ENCODE results near the gene PIK3CG.

PIK3CG gene

GRCh38 chr7:106865130-106866041 is at the start of gene PIK3CG:
PIK3CG (plus strand) TSS chr7:106865282; CDS start chr7:106867562, 2,280 bp downstream.
- no peak within 1 kb of the TSS for H3K4me3 ChIP-seq (replicated peaks in 1 of 2; ENCODE audit: low read depth in 2 of 2, low read length in 2 of 2)
- TF ChIP-seq CTCF (IDR thresholded peaks at IDR 0.05; ENCODE audit: low read depth, low read length) = no peak
- DNase-seq (ENCODE audit: low read depth in 2 of 2) = no peak

GRCh38 chr7:106817098-106817497 is 48.0 kb upstream of the PIK3CG start:
- TF ChIP-seq CTCF (IDR thresholded peaks at IDR 0.05; ENCODE audit: low read depth, low read length) = no peak
- no peak for DNase-seq (ENCODE audit: low read depth in 2 of 2)
- no peak overlapping the region for H3K4me3 ChIP-seq (replicated peaks in 1 of 2; ENCODE audit: low read depth in 2 of 2, low read length in 2 of 2)

- no peak for DNase-seq (ENCODE audit: low read depth in 2 of 2)
- TF ChIP-seq CTCF (IDR thresholded peaks at IDR 0.05; ENCODE audit: low read depth, low read length) = no peak
- H3K4me3 ChIP-seq (replicated peaks in 1 of 2; ENCODE audit: low read depth in 2 of 2, low read length in 2 of 2) = no peak overlapping the region
Observed at GRCh38 chr7:106818736-106819135, 46.3 kb upstream of the PIK3CG start.

- DNase-seq (ENCODE audit: low read depth in 2 of 2) = no peak
- H3K4me3 ChIP-seq (replicated peaks in 1 of 2; ENCODE audit: low read depth in 2 of 2, low read length in 2 of 2) = no peak overlapping the region
- no peak for TF ChIP-seq CTCF (IDR thresholded peaks at IDR 0.05; ENCODE audit: low read depth, low read length)
Observed at GRCh38 chr7:106819546-106819945, 45.5 kb upstream of the PIK3CG start.

GRCh38 chr7:106820321-106821217 is 44.5 kb upstream of the PIK3CG start:
- no peak for TF ChIP-seq CTCF (IDR thresholded peaks at IDR 0.05; ENCODE audit: low read depth, low read length)
- DNase-seq (ENCODE audit: low read depth in 2 of 2) = no peak
- H3K4me3 ChIP-seq (replicated peaks in 1 of 2; ENCODE audit: low read depth in 2 of 2, low read length in 2 of 2) = no peak overlapping the region

- DNase-seq (ENCODE audit: low read depth in 2 of 2) = no peak
- no peak for TF ChIP-seq CTCF (IDR thresholded peaks at IDR 0.05; ENCODE audit: low read depth, low read length)
- H3K4me3 ChIP-seq (replicated peaks in 1 of 2; ENCODE audit: low read depth in 2 of 2, low read length in 2 of 2) = no peak overlapping the region
Observed at GRCh38 chr7:106823631-106824030, 41.5 kb upstream of the PIK3CG start.

All from cardiac fibroblast (primary cell).